Measurements from ENCODE around the gene RIN2.

RIN2 gene, protein sequence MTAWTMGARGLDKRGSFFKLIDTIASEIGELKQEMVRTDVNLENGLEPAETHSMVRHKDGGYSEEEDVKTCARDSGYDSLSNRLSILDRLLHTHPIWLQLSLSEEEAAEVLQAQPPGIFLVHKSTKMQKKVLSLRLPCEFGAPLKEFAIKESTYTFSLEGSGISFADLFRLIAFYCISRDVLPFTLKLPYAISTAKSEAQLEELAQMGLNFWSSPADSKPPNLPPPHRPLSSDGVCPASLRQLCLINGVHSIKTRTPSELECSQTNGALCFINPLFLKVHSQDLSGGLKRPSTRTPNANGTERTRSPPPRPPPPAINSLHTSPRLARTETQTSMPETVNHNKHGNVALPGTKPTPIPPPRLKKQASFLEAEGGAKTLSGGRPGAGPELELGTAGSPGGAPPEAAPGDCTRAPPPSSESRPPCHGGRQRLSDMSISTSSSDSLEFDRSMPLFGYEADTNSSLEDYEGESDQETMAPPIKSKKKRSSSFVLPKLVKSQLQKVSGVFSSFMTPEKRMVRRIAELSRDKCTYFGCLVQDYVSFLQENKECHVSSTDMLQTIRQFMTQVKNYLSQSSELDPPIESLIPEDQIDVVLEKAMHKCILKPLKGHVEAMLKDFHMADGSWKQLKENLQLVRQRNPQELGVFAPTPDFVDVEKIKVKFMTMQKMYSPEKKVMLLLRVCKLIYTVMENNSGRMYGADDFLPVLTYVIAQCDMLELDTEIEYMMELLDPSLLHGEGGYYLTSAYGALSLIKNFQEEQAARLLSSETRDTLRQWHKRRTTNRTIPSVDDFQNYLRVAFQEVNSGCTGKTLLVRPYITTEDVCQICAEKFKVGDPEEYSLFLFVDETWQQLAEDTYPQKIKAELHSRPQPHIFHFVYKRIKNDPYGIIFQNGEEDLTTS

DNA sequence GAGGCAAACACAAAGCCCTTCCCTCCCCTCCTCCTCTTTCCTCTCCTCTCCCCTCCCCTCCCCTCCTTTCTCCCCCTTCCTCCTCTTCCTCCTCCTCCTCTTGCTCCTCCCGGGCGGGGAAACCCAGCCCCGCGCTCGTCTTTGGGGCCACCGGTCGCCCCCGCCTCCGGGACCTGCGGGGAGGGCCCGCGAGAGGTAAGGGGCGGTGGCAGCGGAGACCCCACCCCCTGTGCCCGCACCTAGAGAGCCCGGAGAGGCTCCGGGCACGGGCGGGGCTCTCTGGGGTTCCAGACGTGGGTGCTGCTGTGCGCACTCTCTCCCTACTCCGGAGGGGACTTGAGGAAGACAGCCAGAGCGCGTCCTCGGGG is at the start of gene RIN2:
Gene RIN2 (plus strand): TSS at position 126 of the 368 bp plus-strand sequence. CDS start 131,344 bp downstream, outside the sequence.
- DNase-seq (ENCODE audit: low read depth in 2 of 2) = no peak

DNA sequence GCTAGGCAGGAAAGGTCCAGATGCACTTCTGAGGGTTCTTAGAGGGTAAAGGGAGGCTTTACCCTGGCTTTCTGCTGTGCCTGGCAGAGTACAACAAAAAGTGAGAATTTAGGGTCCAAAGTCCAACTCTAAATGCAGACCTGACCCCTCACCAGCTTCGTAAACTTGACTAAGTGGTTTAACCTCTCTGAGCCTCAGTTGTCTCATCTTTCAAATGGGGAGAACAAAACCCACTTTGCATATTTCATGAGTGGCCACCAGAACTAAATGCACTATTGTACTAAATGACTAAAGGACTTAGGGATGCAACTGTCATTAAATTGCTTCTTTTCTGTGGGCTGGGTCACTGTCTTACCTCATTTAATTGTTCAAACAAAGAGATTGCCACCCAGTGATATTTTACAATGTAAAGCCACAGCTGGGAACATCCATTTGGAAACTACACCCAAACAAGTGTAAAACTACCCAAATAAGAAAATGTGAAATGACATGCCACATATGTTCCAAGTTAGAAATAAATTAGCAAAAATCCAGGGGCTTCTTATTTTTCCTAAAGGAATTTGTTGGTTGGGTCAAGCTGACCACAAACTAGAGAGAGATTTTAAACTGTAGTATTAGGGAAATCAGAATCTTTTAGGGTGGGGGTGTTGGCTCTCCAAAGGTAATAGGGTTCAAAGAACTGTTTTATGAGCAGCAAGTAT is 48.3 kb upstream of the RIN2 start:
- DNase-seq (ENCODE audit: low read depth in 2 of 2) = no peak

DNA sequence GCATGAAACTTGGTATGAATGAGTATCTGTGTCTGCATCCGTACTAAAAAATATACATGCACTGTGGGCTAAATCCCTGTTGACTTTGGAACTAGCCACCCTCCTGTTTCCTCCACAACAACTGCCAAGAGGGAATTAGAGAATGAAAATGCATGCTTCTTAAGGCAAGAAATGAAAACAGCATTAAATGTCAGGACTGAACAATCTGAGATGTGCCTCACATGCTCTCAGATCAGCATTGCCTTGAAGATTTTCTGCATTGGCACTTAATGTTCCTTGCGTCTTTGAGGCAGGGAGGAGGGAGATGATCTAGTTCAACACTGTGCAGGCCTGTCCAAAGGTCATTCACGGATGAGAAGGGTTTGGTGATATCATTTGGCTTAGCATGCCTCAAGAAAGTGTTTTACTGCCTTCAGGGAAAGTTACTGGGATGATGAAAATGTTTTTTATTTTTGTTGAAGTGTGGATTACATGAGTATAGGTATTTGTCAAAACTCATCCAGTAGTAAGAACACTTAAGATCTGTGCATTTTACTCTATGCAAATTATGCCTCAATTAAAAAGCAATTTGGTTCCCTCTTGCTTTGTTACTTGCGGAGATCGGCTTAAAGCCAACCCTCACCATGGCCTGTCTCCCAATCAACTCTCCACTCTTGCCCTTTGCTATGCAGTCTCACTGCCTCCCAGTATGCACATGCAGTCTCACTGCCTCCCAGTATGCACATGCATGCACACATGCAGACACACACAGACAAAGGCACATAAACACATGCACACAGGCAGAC is 47.5 kb upstream of the RIN2 start:
- no peak for DNase-seq (ENCODE audit: low read depth in 2 of 2)

DNA sequence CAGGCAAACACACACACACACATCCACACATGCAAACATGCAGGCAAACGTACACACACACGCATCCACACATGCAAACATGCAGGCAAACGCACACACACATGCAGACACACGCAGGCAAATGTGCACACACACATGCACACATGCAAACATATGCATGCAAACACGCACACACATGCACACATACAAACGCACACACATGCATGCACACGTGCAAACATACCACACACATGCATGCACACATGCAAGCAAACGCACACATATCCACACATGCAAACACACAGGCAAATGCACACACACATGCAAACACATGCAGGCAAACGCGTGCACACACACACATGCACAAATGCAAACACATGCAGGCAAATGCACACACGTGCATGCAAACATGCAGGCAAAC is 46.9 kb upstream of the RIN2 start:
- no peak for DNase-seq (ENCODE audit: low read depth in 2 of 2)

DNA sequence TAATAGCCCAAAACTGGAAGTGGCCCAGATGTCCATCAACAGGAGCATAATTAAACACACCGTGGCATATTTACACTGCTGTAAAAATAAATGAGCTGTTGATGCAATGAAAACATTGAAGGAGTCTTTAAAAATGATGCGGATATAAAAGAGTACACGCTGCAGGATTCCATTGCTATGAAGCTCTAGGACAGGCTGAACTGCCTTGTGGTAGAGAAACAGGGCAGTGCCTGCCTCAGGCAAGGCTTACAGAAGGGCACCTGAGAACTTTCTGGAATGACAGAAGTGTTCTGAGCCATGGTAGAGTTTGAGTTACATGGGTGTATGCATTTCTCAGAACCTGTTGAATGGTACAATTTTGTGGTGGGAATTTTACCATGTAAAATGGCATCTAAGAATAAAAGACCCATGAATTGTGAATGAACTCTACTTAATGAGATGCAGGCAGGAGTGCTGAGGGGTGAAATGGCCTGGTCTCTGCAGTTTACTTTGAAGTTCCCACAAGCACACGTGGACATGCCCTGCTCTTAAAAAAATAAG is 45.3 kb upstream of the RIN2 start:
- DNase-seq (ENCODE audit: low read depth in 2 of 2) = no peak

DNA sequence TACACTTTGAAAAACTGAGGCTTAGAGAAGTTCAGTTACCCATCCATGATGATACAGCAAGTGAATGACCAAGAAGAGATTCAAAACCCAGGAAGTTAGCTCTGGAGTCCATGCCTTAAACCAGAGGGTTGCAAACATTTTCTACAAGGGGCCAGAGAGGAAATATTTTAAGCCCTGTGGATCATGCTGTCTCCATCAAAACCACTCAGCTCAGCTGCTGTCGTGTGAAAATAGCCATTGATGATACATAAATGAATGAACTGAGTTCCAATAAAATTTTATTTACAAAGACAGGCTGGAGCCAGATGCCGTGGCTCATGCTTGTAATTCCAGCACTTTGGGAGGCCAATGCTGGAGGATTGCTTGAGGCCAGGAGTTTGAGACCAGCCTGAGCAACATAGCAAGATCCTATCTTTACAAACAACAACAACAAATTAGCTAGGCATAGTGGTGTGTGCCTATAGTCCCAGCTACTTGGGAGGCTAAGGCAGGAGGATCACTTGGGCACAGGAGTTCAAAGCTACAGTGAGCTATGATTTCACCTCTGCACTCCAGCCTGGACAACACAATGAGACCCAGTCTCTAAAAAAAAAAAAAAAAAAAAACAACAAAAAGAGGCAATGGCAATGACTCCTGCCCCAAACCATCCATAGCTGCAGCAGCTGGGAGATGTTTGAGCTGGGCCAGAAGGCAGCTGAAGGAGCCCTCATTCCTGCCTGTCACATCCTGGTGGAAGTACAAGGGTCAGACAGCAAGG is 44.1 kb upstream of the RIN2 start:
- no peak for DNase-seq (ENCODE audit: low read depth in 2 of 2)

DNA sequence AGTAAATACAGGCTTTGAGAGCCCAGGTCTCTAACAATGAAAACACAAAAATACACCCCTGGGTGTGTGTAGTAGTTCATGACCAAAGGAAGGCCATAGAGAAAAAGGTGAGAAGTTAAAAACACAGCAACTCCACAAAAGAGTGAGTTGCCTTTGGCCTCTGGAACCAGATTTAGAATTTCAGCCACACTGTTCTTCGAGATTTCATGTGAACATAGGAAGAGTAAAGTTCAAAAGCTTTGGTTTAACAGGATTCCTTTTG is 43.5 kb upstream of the RIN2 start:
- DNase-seq (ENCODE audit: low read depth in 2 of 2) = no peak

DNA sequence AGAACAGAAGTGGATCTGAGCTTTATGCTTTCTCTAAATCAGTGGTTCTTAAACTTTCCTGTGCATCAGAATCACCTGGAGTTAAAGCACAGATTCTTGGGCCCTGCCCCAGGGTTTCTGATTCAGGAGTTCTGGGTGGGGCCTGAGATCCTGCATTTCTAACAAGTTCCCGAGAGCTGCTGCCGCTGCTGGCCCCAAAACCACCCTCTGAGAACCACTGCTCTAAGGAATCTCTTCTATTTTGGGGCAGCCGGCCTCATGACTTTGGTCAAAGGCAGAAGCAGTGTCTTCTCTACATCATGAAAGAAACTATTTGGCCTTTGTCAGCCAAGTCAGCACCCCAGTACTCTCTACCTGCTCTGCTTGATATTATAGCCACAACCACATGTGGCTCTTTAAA is 42.1 kb upstream of the RIN2 start:
- DNase-seq (ENCODE audit: low read depth in 2 of 2) = no peak

DNA sequence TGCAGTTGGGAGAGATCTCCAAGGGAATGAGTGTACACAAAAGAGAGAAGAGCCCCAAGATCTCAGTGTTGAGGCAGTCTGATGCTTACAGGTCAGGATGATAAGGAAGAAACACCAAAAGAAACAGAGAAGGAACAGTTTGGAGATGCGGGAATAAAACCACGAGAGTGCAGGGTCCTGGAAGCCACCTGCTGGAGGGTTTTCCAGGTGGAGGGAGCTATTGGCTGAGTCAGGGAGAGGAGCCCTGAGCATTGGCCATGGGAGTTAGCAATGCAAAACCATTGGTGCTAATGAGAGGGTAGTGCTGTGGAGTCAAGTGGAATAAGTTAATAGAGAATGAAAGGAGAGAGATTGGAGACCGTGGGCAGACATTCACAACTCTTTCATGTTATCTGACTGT is 39.2 kb upstream of the RIN2 start:
- no peak for DNase-seq (ENCODE audit: low read depth in 2 of 2)

DNA sequence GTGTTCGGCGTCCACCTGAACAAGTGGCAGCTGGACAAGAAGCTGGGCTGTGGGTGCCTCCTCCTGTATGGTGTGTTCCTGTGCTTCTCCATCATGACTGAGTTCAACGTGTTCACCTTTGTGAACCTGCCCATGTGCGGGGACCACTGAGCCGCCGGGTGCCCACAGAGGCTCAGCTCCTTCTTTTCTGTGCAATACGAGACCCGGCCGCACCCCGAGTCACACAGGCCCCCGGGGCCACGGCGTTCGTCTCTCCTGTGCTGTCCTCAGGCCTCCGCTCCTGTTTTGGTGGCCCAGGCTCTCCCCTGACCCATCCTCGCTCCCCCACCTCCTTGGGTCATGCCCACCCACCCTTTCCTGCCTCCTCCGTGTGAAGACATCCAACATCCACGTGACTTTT is 37.1 kb upstream of the RIN2 start:
- DNase-seq (ENCODE audit: low read depth in 2 of 2) = no peak

DNA sequence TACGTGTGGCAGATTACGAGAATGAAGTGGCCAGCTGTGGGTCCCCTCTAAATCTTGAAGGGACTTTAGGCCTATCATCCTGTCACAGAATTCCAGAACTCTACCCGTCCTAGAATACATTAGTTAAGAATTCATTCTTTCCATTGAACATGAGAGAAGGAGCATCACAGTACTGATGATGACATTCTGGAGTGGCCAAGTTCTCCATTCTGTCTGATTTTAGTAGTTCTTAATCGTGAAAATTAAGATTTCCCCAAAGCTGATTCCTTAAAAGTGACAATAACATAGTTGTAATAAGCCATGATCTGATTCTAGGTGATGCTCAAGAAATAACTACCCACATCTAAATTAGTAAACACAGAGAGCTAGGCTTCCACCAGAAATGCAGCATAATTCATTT is 35.0 kb upstream of the RIN2 start:
- DNase-seq (ENCODE audit: low read depth in 2 of 2) = no peak

DNA sequence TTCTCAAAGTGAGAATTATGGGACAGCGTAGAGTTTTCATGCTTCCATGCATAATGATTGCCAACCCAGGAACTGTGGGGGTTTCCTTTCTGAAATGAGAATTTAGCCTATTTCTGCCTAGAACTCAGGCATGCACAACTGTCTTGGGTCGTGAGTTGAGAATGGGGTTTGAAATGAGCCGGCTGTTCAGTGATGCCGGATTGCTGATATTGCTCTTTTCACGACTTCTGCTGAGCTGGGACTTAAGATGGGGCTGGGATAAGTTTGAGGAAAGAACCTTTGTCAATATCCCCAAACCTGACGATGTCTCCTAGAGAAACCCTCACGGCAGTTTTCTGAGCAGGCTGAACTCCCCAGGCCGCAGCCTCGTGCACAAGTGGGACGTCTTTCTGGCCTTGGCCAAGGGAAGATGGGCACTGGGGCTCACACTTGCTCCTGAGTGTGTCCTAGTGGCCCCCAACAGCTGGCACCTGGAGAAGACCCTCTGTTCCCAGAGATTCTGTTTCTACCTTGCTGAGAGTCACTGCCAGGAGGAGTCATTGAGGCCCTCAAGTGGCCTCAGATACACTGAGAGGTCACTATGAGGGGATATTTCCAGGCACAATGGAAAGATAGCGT is 34.1 kb upstream of the RIN2 start:
- no peak for DNase-seq (ENCODE audit: low read depth in 2 of 2)

DNA sequence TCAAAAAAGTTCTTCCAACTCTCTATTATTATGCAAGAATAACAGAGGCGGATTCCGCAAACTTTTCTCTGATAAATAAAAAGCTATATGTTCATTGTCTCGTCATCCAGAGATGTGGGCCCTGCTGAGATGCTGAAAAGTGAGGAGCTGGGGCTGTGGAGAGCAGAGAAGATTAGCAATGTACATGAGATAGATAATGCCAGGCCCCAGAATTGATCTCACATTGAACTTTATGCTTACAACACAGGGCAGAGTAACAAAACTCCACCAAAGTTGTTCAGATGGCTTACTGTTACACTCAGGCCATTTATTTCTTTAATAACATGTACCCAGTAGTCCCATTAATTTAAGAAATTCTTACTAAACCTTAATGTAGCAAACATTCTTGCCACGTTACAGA is 32.7 kb upstream of the RIN2 start:
- DNase-seq (ENCODE audit: low read depth in 2 of 2) = no peak

DNA sequence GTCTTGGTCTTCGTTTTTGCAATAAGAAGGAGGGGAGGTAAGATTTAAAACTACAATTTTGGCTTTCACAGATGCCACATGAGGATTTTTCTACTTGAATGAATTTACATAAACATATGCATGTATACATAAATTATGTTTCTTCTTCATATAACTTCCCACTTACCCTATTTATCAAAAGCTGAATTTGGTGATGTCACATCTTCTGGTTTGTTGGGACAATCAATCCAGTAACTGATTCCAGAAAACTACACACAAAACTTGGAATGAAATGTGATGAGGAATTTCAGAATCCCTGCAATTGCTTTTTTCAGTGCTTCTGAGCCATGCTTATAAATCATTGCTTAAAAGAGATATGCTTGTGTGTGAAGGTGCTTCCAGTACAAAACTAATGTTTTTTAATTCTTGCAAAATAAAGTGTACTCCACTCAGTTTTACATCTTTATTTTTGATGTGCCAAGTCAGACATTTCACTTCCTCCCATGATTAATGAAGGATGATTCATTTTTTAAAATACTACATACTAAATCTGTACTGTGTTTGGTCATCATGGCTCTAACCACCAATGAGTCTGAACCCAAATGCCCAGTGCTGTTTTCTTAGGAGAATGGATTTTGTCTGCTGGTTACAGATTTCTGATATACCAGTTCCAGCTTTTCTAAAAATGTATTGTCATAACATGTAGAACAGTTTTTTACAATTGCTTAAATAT is 32.1 kb upstream of the RIN2 start:
- DNase-seq (ENCODE audit: low read depth in 2 of 2) = no peak

DNA sequence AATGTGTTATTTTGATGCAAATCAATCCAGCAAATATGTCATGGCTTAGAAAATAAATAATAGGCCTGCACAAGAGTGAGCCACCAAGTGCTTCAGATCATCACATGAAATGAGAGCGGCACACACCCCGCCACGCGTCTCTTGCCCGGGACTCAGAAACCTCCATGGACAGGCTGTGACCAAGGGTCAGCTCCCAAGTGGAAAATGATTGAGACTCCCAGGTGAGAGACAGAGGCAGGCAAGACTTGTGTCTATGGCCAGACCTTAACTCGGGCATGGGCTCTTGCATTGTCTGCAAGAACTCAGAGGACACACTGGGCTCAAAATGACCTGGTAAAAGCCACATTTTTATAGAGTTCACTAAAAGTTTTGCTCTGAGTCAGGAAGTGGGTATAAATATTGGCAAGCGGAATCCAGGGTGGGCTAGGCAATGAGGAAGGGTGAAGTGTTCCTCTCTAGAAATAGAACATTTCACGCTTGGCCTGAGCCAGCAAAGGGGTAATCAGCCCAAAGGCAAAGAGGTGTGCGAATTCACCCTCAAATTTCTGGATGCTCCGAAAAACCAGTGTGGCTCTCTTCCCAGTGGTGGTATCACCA is 30.7 kb upstream of the RIN2 start:
- DNase-seq (ENCODE audit: low read depth in 2 of 2) = no peak

DNA sequence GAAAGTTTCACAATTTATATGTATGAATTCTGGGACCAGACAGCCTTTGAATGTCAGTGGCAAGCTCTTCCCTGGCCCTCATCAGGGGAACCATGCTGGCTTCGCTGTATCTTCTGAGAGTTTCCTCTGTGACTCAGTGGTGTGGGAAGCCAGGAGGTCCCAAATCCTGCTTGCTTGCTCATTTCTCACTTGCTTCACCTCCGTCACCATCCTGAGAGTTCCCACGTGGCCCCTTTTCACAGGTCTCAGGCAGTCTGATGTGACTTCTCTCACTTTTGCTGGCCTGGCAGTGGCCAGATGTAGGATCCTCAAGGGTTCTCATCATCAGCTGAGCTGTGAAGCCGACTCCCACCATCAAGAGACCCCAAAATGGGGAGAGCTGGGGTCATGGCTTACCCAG is 28.4 kb upstream of the RIN2 start:
- no peak for DNase-seq (ENCODE audit: low read depth in 2 of 2)

DNA sequence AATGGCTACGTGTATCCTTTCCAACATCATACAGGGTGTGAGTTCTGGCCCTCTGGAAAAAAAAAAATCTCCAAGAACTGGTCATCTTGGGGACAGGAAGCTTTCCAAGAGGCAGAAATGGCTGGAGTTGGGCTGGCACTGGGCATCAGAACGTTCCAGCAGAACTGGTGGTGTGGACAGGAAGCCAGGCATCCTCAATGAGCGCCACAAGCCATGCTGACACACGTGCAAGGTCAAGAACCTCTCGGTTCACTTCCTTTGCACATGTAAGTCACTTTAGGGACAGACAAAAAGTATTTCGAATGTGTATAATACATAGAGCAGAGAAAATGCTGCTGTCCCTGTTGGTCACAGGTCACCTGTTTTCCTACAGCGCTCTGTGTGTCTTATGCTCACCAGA is 27.4 kb upstream of the RIN2 start:
- no peak for DNase-seq (ENCODE audit: low read depth in 2 of 2)

DNA sequence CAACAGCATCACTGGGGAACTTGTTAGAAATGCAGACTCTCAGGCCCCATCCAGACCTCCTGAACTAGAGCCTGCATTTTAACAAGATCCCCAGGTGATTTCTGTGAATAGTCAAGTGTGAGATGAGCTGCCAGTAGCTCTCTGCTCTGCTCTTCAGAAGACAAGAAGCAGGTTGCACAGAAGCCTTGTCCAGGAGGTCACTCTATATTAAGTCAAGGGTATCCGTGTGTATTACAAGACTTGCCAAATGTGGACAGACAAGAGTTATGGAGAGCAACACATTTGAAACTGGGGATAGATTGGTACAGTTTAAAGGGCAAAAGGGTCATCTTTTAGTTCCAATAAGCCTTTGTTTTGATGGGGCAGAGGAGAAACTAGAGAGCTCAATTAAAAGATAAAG is 23.2 kb upstream of the RIN2 start:
- DNase-seq (ENCODE audit: low read depth in 2 of 2) = no peak

DNA sequence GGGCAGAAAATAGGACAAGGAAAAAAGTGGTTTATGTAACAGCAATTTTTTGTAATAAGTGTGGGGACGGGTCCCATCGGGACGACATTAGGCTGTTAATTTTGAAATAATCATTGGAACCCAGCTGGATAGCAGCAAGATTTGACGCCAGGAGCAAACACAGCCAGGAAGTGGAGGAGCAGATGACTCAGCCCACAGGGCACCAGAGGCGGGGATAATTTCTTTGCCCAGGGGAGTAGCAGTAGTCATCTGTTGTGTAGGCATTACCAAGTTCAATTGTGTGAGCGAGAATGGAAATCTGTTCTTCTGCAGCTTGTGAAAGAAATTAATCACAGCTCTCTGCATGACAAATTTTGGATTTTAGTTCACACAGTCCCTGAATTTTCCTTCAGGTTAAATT is 22.6 kb upstream of the RIN2 start:
- no peak for DNase-seq (ENCODE audit: low read depth in 2 of 2)

Measured in stimulated activated CD8-positive, alpha-beta memory T cell treated with anti-CD3 and anti-CD28 coated beads, Interleukin-15, amount 100 ng/mL, for 4 hours (primary cell).